OCI-LY1 (cell line): ENCODE measurements around the gene AXDND1.

Experiments used
- CTCF ChIP-seq: fragments of 200-600 bp; sonication (generic), shearing (Covaris generic); IDR thresholded peaks from 2 replicates; pipeline ENCODE4 v1.5.1; 2017; ENCODE audit warnings: mild to moderate bottlenecking, antibody characterized with exemption, low read length, moderate library complexity, mixed read lengths
- EZH2 ChIP-seq: fragments of 200-600 bp; sonication (generic), shearing (Covaris generic); IDR thresholded peaks from 2 replicates; pipeline ENCODE4 v1.8.0; 2017; ENCODE audit warnings: borderline replicate concordance, mixed run types, mild to moderate bottlenecking, antibody characterized with exemption, low read length, moderate library complexity, mixed read lengths

GRCh38 chr1:179599623-179600249, 234.0 kb downstream of the AXDND1 start:
- TF ChIP-seq CTCF: peak; percentile 61
- TF ChIP-seq EZH2: no peak
